GOT3 (cell line): ENCODE results near the gene RNFT2.

ENCODE experiments used
- DNase-seq: peaks from one replicate; lab custom pipeline; 2025; ENCODE audit warnings: mixed read lengths; lab: John Stamatoyannopoulos, UW

Gene RNFT2

GRCh38 chr12:116878567-116879508 is 140.7 kb downstream of the RNFT2 start:
- no peak for DNase-seq

- DNase-seq: no peak
Observed at GRCh38 chr12:116879509-116880212, 141.5 kb downstream of the RNFT2 start.

- DNase-seq: no peak
Observed at GRCh38 chr12:116880213-116880816, 142.2 kb downstream of the RNFT2 start.

- DNase-seq: no peak
Observed at GRCh38 chr12:116880817-116881324, 142.8 kb downstream of the RNFT2 start.

- no peak for DNase-seq
Observed at GRCh38 chr12:116881325-116881876, 143.3 kb downstream of the RNFT2 start, which contains the start of gene HRK. HRK (minus strand) TSS chr12:116881441; CDS start chr12:116881307, 134 bp downstream.

GRCh38 chr12:116881877-116882507 is 143.9 kb downstream of the RNFT2 start:
- no peak for DNase-seq

- no peak for DNase-seq
Observed at GRCh38 chr12:116882742-116883141, 144.6 kb downstream of the RNFT2 start.

- DNase-seq: no peak
Observed at GRCh38 chr12:116884871-116885270, 146.8 kb downstream of the RNFT2 start.

- DNase-seq: no peak
Observed at GRCh38 chr12:116885491-116885890, 147.4 kb downstream of the RNFT2 start.

GRCh38 chr12:116887244-116887643 is 149.1 kb downstream of the RNFT2 start:
- no peak for DNase-seq

- DNase-seq: no peak
Observed at GRCh38 chr12:116887897-116888296, 149.8 kb downstream of the RNFT2 start.

- DNase-seq: no peak
Observed at GRCh38 chr12:116890330-116890729, 152.2 kb downstream of the RNFT2 start.

GRCh38 chr12:116891019-116891418 is 152.9 kb downstream of the RNFT2 start:
- no peak for DNase-seq

GRCh38 chr12:116892349-116893140 is 154.4 kb downstream of the RNFT2 start:
- DNase-seq: no peak

- DNase-seq: no peak
Observed at GRCh38 chr12:116894913-116895312, 156.8 kb downstream of the RNFT2 start.

- DNase-seq: no peak
Observed at GRCh38 chr12:116896411-116896924, 158.4 kb downstream of the RNFT2 start.

- DNase-seq: no peak
Observed at GRCh38 chr12:116897476-116897875, 159.4 kb downstream of the RNFT2 start.

GRCh38 chr12:116898669-116899068 is 160.6 kb downstream of the RNFT2 start:
- no peak for DNase-seq

- DNase-seq: no peak
Observed at GRCh38 chr12:116901612-116902011, 163.5 kb downstream of the RNFT2 start.
